ENCODE data around the gene MLXIPL. TPM values are rescaled to one million over a fixed set of nuclear protein-coding genes. Genes with fewer than 3 reads are reported as not detected.
"Not testable (repeated sequence)": the region's sequence is repeated elsewhere in the genome, so short reads cannot be mapped to it uniquely, and the experiment has no call there.

MLXIPL gene
- total and polyA plus RNA-seq, 7 donors = 1.6 to 15.0 (median 7.2) TPM

DNA sequence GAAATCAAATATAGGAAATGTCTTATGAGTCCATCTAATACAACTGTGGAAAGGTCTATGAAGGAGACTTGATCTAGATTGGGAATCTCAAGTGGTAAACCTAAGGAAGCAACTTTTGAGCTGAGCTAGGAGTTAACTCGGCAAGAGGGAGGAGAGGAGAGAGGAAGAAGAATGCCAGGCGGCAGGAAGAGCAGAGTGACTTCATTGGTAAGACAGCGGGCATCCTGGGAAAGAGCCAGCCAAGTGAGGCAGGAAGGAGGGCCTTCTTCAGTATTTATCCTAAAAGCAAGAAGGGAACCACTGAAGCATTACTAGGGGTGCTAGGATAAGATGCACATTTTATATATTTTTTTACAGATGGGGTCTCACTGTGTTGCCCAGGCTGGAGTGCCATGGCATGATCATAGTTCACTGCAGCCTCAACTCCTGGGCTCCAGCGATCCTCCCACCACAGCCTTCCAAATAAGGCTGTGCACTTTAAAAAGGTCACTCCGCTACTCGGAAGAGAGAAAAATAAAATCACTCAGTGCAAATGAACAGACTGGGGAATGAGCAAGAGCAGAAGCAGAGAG, 68.8 kb downstream of the MLXIPL start:
- 19 to 63% methylated on average over 6 of the region's 6 CpGs for WGBS, 2 donors

DNA sequence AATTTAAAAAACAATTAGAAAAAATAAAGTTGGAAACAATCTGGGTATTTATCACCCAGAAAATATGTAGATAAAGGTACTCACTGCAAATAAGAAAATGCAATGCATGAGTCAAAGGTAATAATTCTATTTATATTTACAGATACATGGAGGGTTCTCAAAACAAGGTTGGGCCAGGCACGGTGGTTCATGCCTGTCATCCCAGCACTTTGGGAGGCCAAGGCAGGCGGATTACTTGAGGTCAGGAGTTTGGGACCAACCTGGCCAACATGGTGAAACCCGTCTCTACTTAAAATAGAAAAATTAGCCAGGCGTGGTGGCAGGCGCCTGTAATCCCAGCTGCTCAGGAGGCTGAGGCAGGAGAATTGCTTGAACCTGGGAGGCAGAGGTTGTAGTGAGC, 74.2 kb downstream of the MLXIPL start:
- H3K9me3 ChIP-seq; intact Hi-C loops (cut with DNase I); H3K27me3 ChIP-seq; H3K27ac ChIP-seq; H3K4me3 ChIP-seq; DNase-seq: not testable (repeated sequence)
- Histone ChIP-seq H3K4me1 (peaks cover 0 to 17% (median 8%) of the 10 kb centered on the region in 4 donors), H3K36me3 (peaks cover 9 to 70% (median 16%) of the 10 kb centered on the region in 4 donors)
- WGBS, 2 donors = 86 to 88% methylated on average over 5 of the region's 5 CpGs

More for the DNA sequence above, 68.8 kb downstream of the MLXIPL start:
- no peak for TF ChIP-seq POLR2A (IDR thresholded peaks at IDR 0.05)
- TF ChIP-seq, protein P1, sequence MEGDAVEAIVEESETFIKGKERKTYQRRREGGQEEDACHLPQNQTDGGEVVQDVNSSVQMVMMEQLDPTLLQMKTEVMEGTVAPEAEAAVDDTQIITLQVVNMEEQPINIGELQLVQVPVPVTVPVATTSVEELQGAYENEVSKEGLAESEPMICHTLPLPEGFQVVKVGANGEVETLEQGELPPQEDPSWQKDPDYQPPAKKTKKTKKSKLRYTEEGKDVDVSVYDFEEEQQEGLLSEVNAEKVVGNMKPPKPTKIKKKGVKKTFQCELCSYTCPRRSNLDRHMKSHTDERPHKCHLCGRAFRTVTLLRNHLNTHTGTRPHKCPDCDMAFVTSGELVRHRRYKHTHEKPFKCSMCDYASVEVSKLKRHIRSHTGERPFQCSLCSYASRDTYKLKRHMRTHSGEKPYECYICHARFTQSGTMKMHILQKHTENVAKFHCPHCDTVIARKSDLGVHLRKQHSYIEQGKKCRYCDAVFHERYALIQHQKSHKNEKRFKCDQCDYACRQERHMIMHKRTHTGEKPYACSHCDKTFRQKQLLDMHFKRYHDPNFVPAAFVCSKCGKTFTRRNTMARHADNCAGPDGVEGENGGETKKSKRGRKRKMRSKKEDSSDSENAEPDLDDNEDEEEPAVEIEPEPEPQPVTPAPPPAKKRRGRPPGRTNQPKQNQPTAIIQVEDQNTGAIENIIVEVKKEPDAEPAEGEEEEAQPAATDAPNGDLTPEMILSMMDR (IDR thresholded peaks at IDR 0.05) = no peak
- no peak for TF ChIP-seq POLR2AphosphoS5 (IDR thresholded peaks at IDR 0.05)
- TF ChIP-seq EP300 (IDR thresholded peaks at IDR 0.05) = no peak
- no peaks in the 10 kb centered on the region for H3K27me3 ChIP-seq
- peak overlapping the region; percentile 97 to 100 (median 100) for H3K27ac ChIP-seq
- H3K4me1 ChIP-seq = peaks cover 0 to 37% (median 24%) of the 10 kb centered on the region in 4 donors
- DNase-seq = no peak
- intact Hi-C loops (cut with DNase I) = no loop called here
- H3K9me3 ChIP-seq = no peaks in the 10 kb centered on the region
- peaks cover 9 to 35% (median 16%) of the 10 kb centered on the region in 4 donors for H3K36me3 ChIP-seq
- peak overlapping the region in 3 of 4 donors; percentile 83 to 95 (median 87) for H3K4me3 ChIP-seq

DNA sequence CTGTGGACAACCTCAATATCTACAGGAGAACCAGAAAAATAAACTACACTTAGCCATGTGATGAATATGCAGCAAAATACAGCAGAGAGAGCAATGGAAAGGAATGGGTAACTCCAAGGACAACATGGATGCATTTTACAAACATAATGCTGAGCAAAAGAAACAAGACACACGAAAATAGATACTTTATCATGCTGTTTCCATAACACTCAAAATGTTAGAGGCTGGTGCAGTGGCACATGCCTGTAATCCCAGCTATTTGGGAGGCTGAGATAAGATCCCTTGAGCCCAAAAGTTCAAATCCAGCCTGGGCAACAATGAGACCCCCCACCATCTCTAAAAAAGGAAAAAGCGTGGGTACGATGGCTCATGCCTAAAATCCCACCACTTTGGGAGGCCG, 75.1 kb downstream of the MLXIPL start:
- H3K9me3 ChIP-seq = no peaks in the 10 kb centered on the region
- no peaks in the 10 kb centered on the region for H3K27me3 ChIP-seq
- H3K4me3 ChIP-seq = no peak overlapping the region
- WGBS, 2 donors = 90 to 92% methylated on average over 4 of the region's 4 CpGs
- H3K36me3 ChIP-seq = peaks cover 9 to 68% (median 16%) of the 10 kb centered on the region in 4 donors
- H3K27ac ChIP-seq = no peak overlapping the region
- intact Hi-C loops (cut with DNase I) = no loop called here
- DNase-seq = no peak
- TF ChIP-seq POLR2AphosphoS5 (IDR thresholded peaks at IDR 0.05) = no peak
- TF ChIP-seq, protein P1 (IDR thresholded peaks at IDR 0.05) = no peak
- no peak for TF ChIP-seq POLR2A (IDR thresholded peaks at IDR 0.05)
- TF ChIP-seq EP300 (IDR thresholded peaks at IDR 0.05) = no peak
- H3K4me1 ChIP-seq = peaks cover 0 to 8% (median 1%) of the 10 kb centered on the region in 4 donors

DNA sequence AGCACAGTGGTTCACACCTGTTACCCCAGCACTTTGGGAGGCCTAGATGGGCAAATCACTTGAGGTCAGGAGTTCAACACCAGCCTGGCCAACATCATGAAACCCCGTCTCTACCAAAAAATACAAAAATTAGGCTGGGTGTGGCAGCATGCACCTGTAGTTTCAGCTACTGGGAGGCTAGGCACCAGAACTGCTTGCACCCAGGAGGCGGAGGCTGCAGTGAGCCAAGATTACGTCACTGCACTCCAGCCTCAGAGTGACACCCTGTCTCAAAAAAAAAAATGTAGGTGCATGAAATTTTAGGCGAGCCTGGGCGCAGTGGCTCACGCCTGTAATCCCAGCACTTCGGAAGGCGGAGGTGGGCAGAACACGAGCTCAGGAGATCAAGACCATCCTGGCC, 76.5 kb downstream of the MLXIPL start:
- 90 to 94% methylated on average over 9 of the region's 9 CpGs for WGBS, 2 donors
- H3K27me3 ChIP-seq = no peaks in the 10 kb centered on the region
- peaks cover 0 to 4% (median 0%) of the 10 kb centered on the region in 4 donors for H3K4me1 ChIP-seq
- DNase-seq = no peak
- H3K27ac ChIP-seq = no peak overlapping the region
- H3K4me3 ChIP-seq = no peak overlapping the region
- TF ChIP-seq, protein P1 (IDR thresholded peaks at IDR 0.05) = no peak
- TF ChIP-seq POLR2A (IDR thresholded peaks at IDR 0.05) (no peak), POLR2AphosphoS5 (IDR thresholded peaks at IDR 0.05) (no peak), EP300 (IDR thresholded peaks at IDR 0.05) (no peak)
- H3K9me3 ChIP-seq = no peaks in the 10 kb centered on the region
- intact Hi-C loops (cut with DNase I) = no loop called here
- peaks cover 9 to 67% (median 22%) of the 10 kb centered on the region in 4 donors for H3K36me3 ChIP-seq

DNA sequence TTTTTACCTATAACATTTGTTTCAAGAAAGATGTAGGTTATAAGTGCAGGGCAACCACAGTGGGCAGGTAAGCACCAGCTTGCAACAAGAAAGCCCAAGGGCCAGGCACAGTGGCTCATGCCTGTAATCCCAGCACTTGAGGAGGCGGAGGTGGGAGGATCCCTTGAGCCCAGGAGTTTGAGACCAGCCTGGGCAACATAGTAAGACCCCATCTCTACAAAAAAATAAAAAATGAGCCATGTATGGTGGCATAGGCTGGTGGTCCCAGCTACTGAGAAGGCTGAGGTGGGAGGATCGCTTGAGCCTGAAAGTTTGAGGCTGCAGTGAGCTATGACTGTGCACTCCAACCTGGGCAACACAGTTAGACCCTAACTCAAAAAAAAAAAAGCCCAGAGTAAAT, 79.6 kb downstream of the MLXIPL start:
- Histone ChIP-seq H3K27ac (no peak overlapping the region), H3K4me3 (no peak overlapping the region), H3K36me3 (peaks cover 13 to 72% (median 28%) of the 10 kb centered on the region in 4 donors), H3K9me3 (no peaks in the 10 kb centered on the region), H3K4me1 (peaks cover 0 to 13% (median 0%) of the 10 kb centered on the region in 4 donors), H3K27me3 (no peaks in the 10 kb centered on the region)
- TF ChIP-seq POLR2A (IDR thresholded peaks at IDR 0.05) (no peak), EP300 (IDR thresholded peaks at IDR 0.05) (no peak), POLR2AphosphoS5 (IDR thresholded peaks at IDR 0.05) (no peak)
- TF ChIP-seq, protein P1 (IDR thresholded peaks at IDR 0.05) = no peak
- intact Hi-C loops (cut with DNase I) = no loop called here
- WGBS, 2 donors = 99% methylated on average over 2 of the region's 2 CpGs
- no peak for DNase-seq

Other genes with a start within 250 kb of the MLXIPL start
- 1 to 10 TPM in 1 of 4 donors, under 1 TPM in 3; 0.28 to 2.1 (median 0.70) TPM for gene FZD9, start 190.7 kb downstream of the MLXIPL start, total RNA-seq
- under 1 TPM in 1 of 3 donors, not detected in 2; 0.20 TPM for gene FZD9, start 190.7 kb downstream of the MLXIPL start, polyA plus RNA-seq
- gene BAZ1B, start 102.2 kb downstream of the MLXIPL start, total RNA-seq = 10 to 100 TPM; 47.2 to 67.3 (median 53.5) TPM
- gene BAZ1B, start 102.2 kb downstream of the MLXIPL start, polyA plus RNA-seq = 10 to 100 TPM; 13.8 to 33.4 (median 17.1) TPM
- 100 to 1,000 TPM; 113 to 155 (median 129) TPM for gene BCL7B, start 66.8 kb downstream of the MLXIPL start, total RNA-seq
- gene BCL7B, start 66.8 kb downstream of the MLXIPL start, polyA plus RNA-seq = 100 to 1,000 TPM in 1 of 3 donors, 10 to 100 TPM in 2; 58.1 to 114 (median 95.7) TPM
- gene TBL2, start 45.9 kb downstream of the MLXIPL start, total RNA-seq = 10 to 100 TPM; 17.1 to 29.6 (median 26.9) TPM
- gene TBL2, start 45.9 kb downstream of the MLXIPL start, polyA plus RNA-seq = 10 to 100 TPM in 1 of 3 donors, 1 to 10 TPM in 2; 5.4 to 28.2 (median 6.2) TPM
- 1 to 10 TPM; 1.6 to 8.7 (median 4.4) TPM for gene VPS37D, start 43.3 kb upstream of the MLXIPL start, total RNA-seq
- 1 to 10 TPM in 1 of 3 donors, under 1 TPM in 1, not detected in 1; 0.60 to 1.0 TPM for gene VPS37D, start 43.3 kb upstream of the MLXIPL start, polyA plus RNA-seq
- 1 to 10 TPM; 3.3 to 7.6 (median 5.8) TPM for gene DNAJC30, start 58.9 kb upstream of the MLXIPL start, total RNA-seq
- gene DNAJC30, start 58.9 kb upstream of the MLXIPL start, polyA plus RNA-seq = 1 to 10 TPM; 5.1 to 9.4 (median 6.6) TPM
- gene BUD23, start 59.1 kb upstream of the MLXIPL start, total RNA-seq = 10 to 100 TPM; 36.8 to 42.4 (median 39.0) TPM
- 10 to 100 TPM; 34.2 to 86.8 (median 36.0) TPM for gene BUD23, start 59.1 kb upstream of the MLXIPL start, polyA plus RNA-seq
- 10 to 100 TPM; 16.1 to 24.6 (median 19.8) TPM for gene STX1A, start 95.1 kb upstream of the MLXIPL start, total RNA-seq
- gene STX1A, start 95.1 kb upstream of the MLXIPL start, polyA plus RNA-seq = 1 to 10 TPM; 1.8 to 5.7 (median 2.4) TPM
- gene ABHD11, start 114.3 kb upstream of the MLXIPL start, total RNA-seq = 10 to 100 TPM in 2 of 4 donors, 1 to 10 TPM in 2; 5.4 to 13.0 (median 9.2) TPM
- gene ABHD11, start 114.3 kb upstream of the MLXIPL start, polyA plus RNA-seq = 10 to 100 TPM; 79.3 to 91.3 (median 81.7) TPM
- gene CLDN3, start 145.7 kb upstream of the MLXIPL start, total RNA-seq = 1 to 10 TPM in 1 of 4 donors, under 1 TPM in 1, not detected in 2; 0.71 to 1.1 TPM
- gene CLDN3, start 145.7 kb upstream of the MLXIPL start, polyA plus RNA-seq = 100 to 1,000 TPM; 174 to 705 (median 231) TPM
- under 1 TPM in 2 of 4 donors, not detected in 2; 0.16 to 0.71 TPM for gene CLDN4, start 206.5 kb upstream of the MLXIPL start, total RNA-seq
- 100 to 1,000 TPM; 210 to 690 (median 293) TPM for gene CLDN4, start 206.5 kb upstream of the MLXIPL start, polyA plus RNA-seq
- gene METTL27, start 218.0 kb upstream of the MLXIPL start, total RNA-seq = 1 to 10 TPM in 3 of 4 donors, under 1 TPM in 1; 0.99 to 5.5 (median 2.1) TPM
- gene METTL27, start 218.0 kb upstream of the MLXIPL start, polyA plus RNA-seq = 10 to 100 TPM in 1 of 3 donors, 1 to 10 TPM in 2; 2.1 to 12.3 (median 4.8) TPM
- not detected for gene TMEM270, start 236.6 kb upstream of the MLXIPL start, total RNA-seq
- under 1 TPM in 1 of 3 donors, not detected in 2; 0.39 TPM for gene TMEM270, start 236.6 kb upstream of the MLXIPL start, polyA plus RNA-seq